ENCODE data around the gene RNF181. TPM values are rescaled to one million over a fixed set of nuclear protein-coding genes. Genes with fewer than 3 reads are reported as not detected.

RNF181 gene
- total and polyA plus RNA-seq, 2 donors (not counting 3 experiments of a cell fraction or from before 2014, with no cell fraction given) = 142 to 629 TPM

DNA sequence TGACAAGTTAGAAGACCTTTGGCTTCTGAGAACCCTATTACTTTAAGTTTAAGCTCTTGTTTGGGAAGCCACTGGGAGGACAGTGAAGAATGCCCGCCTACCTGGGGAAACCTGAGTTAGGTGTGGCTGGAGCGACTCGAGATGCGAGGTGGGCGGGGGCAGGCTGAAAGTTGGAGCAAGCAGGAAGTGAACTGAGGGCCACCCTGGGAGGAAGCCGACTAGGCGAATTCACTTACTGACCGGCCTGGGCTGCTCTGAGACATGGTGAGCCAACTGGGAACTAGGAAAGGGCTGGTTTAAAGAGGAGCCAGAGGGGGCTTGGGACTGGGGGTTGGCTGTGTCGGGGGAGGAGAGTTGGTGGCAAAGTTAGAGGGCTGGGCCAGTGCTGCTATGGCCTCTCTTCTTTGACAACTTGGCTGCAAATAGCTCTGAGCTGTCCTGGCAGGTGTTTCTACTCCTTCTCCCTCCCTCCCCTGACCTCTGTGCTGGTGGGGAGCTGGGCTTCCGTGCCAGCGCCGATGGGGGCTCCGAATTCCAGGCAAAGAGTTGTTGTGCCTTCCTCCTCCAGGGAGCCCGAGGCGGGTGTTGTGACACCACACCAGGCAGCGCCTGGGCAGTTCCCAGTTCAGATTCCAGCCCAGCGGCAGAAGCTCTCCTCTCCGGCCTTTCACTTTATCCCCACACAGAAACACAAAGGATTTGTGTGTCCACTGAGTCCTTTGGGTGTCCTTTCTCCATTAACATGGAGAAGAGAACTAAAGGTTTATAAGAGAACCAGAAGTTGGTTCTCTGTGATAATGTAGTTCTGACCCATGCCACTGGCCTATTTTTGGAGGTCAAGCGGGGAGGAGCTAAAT is 17.9 kb upstream of the RNF181 start, which contains the start of gene VAMP8:
TSS of gene VAMP8 (plus strand) at position 201 of the 857 bp plus-strand sequence. CDS start at position 262, 61 bp downstream.
- peak within 1 kb of the TSS; percentile 25 for H3K9ac ChIP-seq (replicated peaks; ENCODE audit: extremely low read depth, insufficient read depth, low read length)

More for the DNA sequence above, 17.9 kb upstream of the RNF181 start, which contains the start of gene VAMP8:
- Histone ChIP-seq H3K79me2 (ENCODE audit: control insufficient read depth, insufficient read depth, low read length) (no peaks in the 10 kb centered on the region), H3K9me3 (replicated peaks; ENCODE audit: control insufficient read depth, insufficient read depth, low read length) (no peaks in the 10 kb centered on the region), H3K9me1 (replicated peaks; ENCODE audit: control insufficient read depth, extremely low read depth, insufficient read depth, low read length) (no peaks in the 10 kb centered on the region), H3K27me3 (ENCODE audit: control insufficient read depth in 2 of 2, insufficient read depth in 2 of 2, low read length in 2 of 2) (peaks cover 0 to 2% of the 10 kb centered on the region in 2 experiments), H3K4me3 (replicated peaks in 1 of 3; ENCODE audit: insufficient read depth in 1 of 3, low read depth in 1 of 3, low read length in 3 of 3) (peak within 1 kb of the TSS in 2 of 3 experiments; percentile 2 to 9), H3K4me2 (ENCODE audit: insufficient read depth, low read length) (peak within 1 kb of the TSS; percentile 54), H2AFZ (ENCODE audit: low read depth, low read length) (peak within 1 kb of the TSS; percentile 53), H3K36me3 (ENCODE audit: control insufficient read depth in 2 of 2, extremely low read depth in 1 of 2, insufficient read depth in 2 of 2, low read length in 2 of 2) (no peaks in the 10 kb centered on the region), H4K20me1 (replicated peaks; ENCODE audit: control insufficient read depth, extremely low read depth, insufficient read depth, low read length) (no peaks in the 10 kb centered on the region), H3K27ac (ENCODE audit: insufficient read depth, low read depth, low read length) (peak within 1 kb of the TSS; percentile 27), H3K4me1 (ENCODE audit: control insufficient read depth, extremely low read depth, insufficient read depth, low read length) (peaks cover 22% of the 10 kb centered on the region)
- peak; percentile 37 for DNase-seq (ENCODE audit: low read depth, low spot score)
- FAIRE-seq = peak; percentile 77
- CTCF ChIA-PET = interaction anchor here (0.7 to 2.4 kb wide), 7 partner anchors 8 to 67 kb away, joined by 3 to 5 read pairs (median 5); partner anchors contain the start of gene RNF181
- intact Hi-C loops (cut with micrococcal nuclease) (no loop called here), dilution Hi-C loops (cut with MboI; ENCODE audit: extremely low pct_ligation_motif_present, low sequenced_read_pairs) (no loop called here)
- TSS peak; percentile 42 for BruUV-seq (replicated peaks)
- TF ChIP-seq MAX (IDR thresholded peaks at IDR 0.05; ENCODE audit: insufficient read depth, insufficient read length) = no peak
- no peak for TF ChIP-seq CTCF (IDR thresholded peaks at IDR 0.05; ENCODE audit: extremely low read depth in 1 of 2, insufficient read depth in 1 of 2, low read depth in 1 of 2, low read length in 2 of 2)
- TF ChIP-seq MYC (IDR thresholded peaks at IDR 0.05; ENCODE audit: low read depth, low read length) = no peak
- no peak for TF ChIP-seq POLR2AphosphoS5 (IDR thresholded peaks at IDR 0.05; ENCODE audit: insufficient read depth, low read depth, low read length)
- no peak for TF ChIP-seq FOS (IDR thresholded peaks at IDR 0.05; ENCODE audit: borderline replicate concordance, insufficient read depth, low read length)
- TF ChIP-seq EZH2 (IDR thresholded peaks at IDR 0.05; ENCODE audit: borderline replicate concordance, low read depth, low read length, severe bottlenecking) = no peak
- TF ChIP-seq JUN (IDR thresholded peaks at IDR 0.05; ENCODE audit: borderline replicate concordance, insufficient read depth, insufficient read length, low read depth) = no peak
- TF ChIP-seq POLR2A (IDR thresholded peaks at IDR 0.05; ENCODE audit: low read depth, low read length) = no peak
- TF ChIP-seq GATA2 (IDR thresholded peaks at IDR 0.05; ENCODE audit: insufficient read depth, insufficient read length, low read depth, low read length) = no peak
- POLR2A ChIA-PET = interaction anchor here (1.0 kb wide), 1 partner anchor 39 kb away, joined by 6 read pairs; the partner anchor contains the start of gene MAT2A

Data from endothelial cell of umbilical vein (primary cell).